GM21390 (cell line): ENCODE results near the gene TADA2A.
"Not testable (repeated sequence)": the region's sequence is repeated elsewhere in the genome, so short reads cannot be mapped to it uniquely, and the experiment has no call there.

ENCODE experiments used
- ATAC-seq: cut with Tn5 transposase; IDR thresholded peaks from one replicate; pipeline ENCODE4 v1.9.1; 2021; ENCODE audit not compliant: unreplicated experiment

The TADA2A gene

GRCh38 chr17:37490638-37491614, 84.2 kb downstream of the TADA2A start:
- no peak for ATAC-seq

DNA sequence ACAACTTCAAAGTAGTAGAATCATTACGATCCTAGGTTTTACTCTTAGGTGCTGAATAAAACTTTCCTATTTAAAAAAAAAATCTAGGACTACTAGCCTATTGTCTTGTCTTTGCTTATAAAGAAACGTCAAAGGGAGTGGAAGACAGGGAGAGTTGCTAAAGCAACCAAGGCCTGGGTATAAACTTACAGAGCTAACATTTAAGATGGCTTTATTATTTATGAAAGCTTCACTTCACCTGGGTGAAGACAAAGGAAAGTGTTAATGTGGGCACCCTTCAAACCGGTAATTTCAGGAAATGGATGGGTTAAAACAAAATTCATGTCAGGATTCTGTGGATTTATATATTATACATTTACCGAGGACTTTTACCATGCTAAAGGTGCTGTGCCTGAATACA, 85.5 kb downstream of the TADA2A start:
- no peak for ATAC-seq

GRCh38 chr17:37493249-37494027, 86.8 kb downstream of the TADA2A start:
- no peak for ATAC-seq

DNA sequence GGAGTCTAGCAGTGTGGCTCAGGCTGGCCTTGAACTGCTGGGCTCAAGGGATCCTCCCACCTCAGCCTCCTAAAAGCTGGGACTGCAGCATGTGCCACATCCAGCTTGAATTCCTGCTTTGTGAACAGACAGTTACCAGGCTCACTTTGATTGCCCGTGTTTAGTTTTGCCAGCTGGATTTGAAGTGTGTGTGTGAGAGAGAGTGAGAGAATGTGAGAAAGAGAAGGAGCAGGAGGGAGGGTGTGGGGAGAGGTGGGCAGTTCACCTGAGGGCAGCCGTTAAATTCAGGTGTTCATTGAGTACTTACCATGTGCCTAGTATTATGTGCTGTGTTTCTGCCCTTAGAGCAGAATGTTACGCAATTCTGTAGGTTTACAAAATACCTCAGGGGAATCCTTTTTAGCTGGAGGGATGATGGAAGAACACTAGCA, 87.7 kb downstream of the TADA2A start:
- ATAC-seq, result no peak

GRCh38 chr17:37494971-37495370, 88.3 kb downstream of the TADA2A start:
- no peak for ATAC-seq

DNA sequence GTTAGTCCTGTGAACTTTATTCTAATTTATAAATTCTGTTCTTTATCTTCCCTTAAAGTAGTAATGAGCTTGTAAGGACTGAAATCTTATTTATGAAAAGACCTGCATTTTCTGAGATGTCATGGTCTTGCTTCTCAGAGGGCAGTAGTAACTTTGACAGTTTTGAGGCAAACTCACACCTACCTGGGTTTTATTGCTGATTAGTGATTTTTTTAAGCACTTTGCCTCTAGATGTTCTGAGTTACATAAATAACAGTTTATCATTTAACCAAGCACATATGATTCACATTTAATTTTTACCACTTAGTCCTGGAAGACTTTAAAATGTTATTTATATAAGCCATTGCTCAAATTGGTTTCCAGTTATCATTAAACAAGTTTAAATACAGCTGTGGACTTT, 93.7 kb downstream of the TADA2A start:
- ATAC-seq, result no peak

DNA sequence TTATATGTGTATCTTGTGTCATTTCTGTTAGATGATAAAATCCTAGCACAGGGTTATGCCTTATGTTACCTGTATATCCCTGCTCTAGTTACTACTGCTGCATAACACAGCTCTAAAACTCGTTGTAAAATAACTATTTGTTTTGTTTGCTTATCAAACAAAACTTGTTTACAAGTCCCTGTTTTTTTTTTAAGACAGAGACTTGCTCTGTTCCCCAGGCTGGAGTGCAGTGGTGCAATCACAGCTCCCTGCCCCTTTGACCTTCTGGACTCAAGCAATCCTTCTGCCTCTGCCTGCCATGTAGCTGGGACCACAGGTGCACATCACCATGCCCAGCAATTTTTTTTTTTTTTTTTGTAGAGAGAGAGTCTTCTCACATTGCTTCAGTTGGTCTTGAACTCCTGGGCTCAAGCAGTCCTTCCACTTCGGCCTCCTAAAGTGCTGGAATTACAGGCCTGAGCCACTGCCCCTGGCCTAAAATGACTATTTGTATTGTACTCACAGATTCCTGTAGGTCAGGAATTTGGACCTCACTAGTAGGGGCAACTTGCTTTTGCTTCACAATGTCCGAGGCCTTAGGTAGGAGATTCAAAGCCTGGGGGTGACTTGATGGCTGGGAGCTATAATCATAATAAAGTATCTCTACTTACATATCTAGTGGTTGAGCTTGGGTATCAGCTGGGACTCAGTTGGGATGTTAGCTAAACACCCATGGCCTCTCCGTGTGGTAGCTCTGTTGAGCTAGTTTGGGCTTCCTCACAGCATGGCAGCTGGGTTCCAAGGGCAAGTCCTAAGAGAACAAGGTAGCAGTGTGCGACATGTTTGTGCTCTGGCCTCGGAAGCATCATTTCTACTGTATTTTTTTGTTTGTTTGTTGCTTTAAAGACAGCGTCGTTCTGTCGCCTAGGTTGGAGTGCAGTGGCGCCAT, 95.6 kb downstream of the TADA2A start:
- ATAC-seq, result no peak

DNA sequence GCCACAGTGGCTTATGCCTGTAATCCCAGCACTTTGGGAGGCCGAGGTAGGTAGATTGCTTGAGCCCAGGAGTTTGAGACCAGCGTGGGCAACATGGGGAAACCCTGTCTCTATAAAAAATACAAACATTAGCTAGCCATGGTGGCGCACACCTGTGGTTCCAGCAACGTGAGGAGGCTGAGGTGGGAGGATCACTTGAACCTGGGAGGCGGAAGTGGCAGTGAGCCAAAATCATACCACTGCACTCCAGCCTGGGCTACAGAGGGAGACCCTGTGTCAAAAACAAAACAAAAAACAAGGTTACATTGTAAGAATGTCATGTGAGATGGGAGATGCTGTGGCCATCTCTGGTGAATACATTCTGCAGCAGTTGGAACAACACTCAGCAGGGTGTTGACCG, 96.5 kb downstream of the TADA2A start:
- ATAC-seq, result no peak

DNA sequence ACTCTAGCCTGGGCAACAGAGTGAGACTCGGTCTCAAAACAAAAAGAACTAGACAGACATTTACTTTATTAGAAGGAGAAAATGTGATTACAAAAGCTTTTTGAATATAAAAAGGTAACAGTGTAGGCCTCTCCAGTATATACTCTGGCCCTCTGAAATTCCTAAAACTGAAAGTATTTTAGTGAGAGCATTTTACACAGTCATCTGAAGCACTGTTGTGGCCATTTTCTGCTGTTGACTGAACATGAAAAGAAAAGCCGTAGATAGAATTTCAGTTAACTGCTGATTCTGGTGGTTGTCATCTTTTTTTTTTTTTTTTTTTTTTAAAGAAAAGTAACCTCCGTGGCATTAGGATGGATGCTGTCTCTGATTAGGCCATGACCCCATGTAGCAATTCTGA, 98.6 kb downstream of the TADA2A start:
- no peak for ATAC-seq

DNA sequence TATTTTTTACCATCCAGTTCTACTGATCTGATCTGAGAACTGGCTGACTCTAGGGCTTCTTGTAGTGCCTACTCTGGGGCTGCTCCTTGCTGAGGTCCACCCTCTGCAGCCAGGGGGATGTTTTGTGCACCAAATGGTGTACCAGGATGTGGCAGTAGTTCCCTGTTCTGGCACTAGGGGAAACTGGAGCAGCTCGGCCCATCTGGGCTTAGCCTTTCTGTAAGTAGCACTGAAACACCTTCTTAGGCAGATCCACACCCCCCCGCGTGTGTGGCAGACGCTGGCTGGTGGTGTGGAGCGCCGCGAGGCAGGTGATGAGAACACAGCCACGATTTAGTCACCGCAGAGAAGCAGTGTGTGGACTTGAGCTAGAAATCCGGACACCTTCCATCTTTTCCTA, 100.0 kb downstream of the TADA2A start:
- ATAC-seq, result no peak

GRCh38 chr17:37507111-37507510, 100.4 kb downstream of the TADA2A start:
- no peak for ATAC-seq

DNA sequence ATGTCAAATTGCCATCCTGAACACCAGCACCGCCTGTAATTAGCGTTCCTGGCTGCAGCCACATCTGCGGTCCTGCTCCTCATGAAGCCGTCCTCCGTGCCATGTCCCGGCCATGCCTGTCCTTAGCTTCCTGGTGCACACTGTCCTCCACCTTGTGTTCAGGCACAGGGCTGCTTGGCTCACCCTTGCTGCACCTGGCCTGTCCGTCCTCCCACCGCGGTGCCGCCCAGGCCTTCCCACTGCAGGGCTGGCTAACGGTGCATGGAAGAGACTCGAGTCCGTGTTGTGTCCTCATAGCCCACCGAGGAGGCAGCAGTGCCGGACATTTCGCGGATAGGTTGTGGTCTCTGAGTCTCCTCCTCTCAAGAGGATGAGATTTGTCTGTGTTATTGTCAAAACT, 103.4 kb downstream of the TADA2A start:
- ATAC-seq, result no peak

DNA sequence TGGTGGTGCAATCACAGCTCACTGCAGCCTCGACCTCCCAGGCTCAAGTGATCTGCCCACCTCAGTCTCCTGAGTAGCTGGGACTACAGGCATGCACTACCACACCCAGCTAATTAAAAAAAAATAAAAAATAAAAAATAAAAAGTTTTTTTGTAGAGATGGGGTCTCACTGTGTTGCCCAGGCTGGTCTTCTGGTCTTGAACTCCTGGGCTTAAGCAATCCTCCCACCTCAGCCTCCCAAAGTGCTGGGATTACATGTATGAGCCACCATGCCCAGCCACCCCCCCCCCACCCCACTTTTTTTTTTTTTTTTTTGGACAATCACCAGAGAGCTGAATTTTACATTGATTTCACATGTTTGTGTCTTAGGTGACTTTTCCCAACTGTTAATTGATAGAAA, 105.0 kb downstream of the TADA2A start:
- not testable (repeated sequence) for ATAC-seq

- no peak for ATAC-seq
Observed at GRCh38 chr17:37512442-37513068, 105.9 kb downstream of the TADA2A start.

DNA sequence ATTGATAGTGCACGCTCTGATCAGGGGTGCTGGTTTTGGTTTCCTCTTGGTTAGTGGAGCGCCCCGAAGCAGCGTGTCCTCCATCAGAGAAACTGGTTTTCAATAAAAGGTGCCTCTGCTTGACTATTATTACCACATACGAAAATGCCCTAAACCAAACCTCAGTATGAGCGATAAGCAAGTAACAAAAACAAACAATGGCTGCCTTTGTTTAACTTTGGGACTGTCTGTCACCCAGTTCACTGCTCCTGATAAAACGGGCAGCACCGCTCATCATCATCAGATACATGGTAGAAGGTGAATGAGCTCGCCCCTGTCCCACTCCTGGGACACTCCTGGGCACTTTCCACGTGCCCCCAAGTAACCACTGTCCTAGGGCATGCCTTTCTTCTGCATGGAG, 107.0 kb downstream of the TADA2A start:
- no peak for ATAC-seq

DNA sequence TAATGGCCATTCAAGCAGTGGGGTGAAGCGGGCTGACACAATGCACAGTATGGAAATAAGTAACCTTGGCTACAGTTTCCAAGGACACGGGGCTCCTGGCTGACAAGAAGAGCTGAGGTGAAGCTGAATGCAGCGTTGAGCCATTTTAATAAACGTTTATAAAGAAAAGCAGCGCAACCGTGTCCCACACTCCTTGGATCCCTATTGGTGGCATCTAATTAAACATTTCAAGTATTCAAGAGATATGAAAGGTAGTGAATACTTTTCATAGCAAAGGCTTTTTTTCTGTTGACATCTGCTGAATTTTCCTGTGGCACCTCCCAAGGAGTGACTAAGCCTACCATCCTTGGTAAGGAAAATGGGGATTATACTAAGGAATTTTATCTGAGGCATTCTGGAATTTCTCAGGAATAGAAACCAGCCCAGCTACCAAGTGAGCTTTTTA, 109.5 kb downstream of the TADA2A start:
- ATAC-seq, result no peak

DNA sequence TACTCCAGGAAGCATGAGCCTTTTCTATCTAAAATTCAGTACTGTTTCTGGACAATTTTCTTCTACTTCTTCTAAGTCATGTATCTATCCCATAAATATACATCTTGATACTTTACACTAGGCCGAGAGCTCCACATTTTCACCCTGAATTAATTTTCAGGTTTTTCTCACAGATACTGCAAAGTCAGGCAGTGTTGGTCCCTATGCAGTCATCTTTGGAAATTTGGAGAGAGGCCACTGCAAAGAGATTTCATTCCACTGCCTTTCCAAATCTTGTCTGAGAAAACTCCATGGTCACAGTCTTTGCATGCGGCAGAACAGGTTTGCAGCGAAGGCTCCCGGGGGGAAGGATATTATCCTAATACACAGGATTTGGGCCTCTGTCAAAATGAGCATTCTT, 111.2 kb downstream of the TADA2A start:
- no peak for ATAC-seq

DNA sequence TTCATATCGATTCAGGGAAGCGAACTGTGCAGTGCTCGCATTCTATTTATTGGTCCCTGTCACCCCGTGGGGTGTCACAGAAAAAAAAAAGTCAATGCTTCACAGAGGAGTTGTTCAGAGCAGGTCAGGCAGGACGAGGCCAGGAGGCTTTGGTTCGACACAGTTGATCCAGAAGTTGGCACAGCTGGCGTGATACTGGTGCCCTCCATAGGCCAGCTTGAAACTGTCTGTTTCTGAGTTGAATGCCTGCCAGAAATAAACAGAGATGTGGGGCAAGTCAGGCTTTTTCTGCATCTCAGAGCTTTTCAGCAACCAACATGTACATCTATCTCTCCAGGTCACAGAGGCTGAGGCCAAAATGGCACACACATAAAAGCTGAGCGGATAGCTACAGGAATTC, 112.1 kb downstream of the TADA2A start:
- no peak for ATAC-seq

GRCh38 chr17:37519251-37519985, 112.7 kb downstream of the TADA2A start:
- no peak for ATAC-seq

GRCh38 chr17:37520174-37520573, 113.5 kb downstream of the TADA2A start:
- no peak for ATAC-seq
